GM12864 (cell line): ENCODE data around the gene PDE4D.

ENCODE experiments used
- DNase-seq: peaks from one replicate; pipeline ENCODE4 v3.0.0-alpha.2; 2011; ENCODE audit warnings: low read depth
- H3K4me3 ChIP-seq: 2 replicates; pipeline ENCODE4 v1.5.1; 2011; ENCODE audit warnings: mild to moderate bottlenecking, low read depth, low read length, control low read depth
- CTCF ChIP-seq: IDR thresholded peaks from 2 replicates; pipeline ENCODE4 v1.5.1; 2011; ENCODE audit warnings: low read depth, mild to moderate bottlenecking, moderate library complexity, low read length, control low read depth, inconsistent platforms; ENCODE audit errors: missing control alignments

Gene PDE4D

GRCh38 chr5:59327191-59327980 is 566.1 kb downstream of the PDE4D start:
- DNase-seq = no peak
- TF ChIP-seq CTCF = no peak
- no peak overlapping the region for H3K4me3 ChIP-seq

DNA sequence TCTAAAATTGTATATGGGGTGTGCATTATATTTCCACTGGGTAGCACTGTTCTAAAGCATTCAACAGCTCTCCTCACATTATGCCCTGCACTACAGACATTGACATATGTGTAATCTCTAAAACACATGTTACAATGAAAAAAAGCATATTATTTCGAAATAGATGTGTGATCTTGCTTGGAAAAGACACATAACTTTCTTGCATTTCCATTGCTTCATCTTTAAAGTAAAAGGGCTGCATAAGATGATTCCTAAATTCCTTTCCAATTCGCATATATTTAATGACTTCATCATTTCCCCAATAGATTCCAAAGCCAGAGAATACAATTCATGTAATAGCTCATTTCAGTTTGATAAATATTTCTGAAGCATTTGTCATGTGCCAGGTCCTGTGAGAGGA is 566.9 kb downstream of the PDE4D start:
- no peak overlapping the region for H3K4me3 ChIP-seq
- no peak for DNase-seq
- no peak for TF ChIP-seq CTCF

GRCh38 chr5:59325070-59325469 is 568.5 kb downstream of the PDE4D start:
- no peak for TF ChIP-seq CTCF
- H3K4me3 ChIP-seq = no peak overlapping the region
- no peak for DNase-seq

DNA sequence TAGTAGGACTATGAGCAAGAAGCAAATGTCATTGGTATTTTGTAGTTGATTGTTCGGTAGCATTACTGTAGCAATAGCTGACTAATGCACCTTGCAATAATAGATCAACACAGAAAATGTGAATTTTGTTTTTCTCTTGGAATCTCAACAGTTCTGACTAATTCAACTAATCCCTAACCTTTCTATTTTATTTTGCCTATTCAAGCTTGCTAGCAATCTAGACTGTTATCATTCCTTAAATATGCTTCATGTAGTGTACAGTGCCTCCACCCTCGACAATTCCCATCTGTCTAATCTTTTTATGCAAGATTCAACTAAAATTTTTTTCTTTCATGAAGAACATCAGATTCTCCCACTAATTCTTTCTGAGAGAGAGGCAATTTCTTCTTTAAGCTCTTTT is 570.6 kb downstream of the PDE4D start:
- no peak overlapping the region for H3K4me3 ChIP-seq
- no peak for DNase-seq
- TF ChIP-seq CTCF = no peak

DNA sequence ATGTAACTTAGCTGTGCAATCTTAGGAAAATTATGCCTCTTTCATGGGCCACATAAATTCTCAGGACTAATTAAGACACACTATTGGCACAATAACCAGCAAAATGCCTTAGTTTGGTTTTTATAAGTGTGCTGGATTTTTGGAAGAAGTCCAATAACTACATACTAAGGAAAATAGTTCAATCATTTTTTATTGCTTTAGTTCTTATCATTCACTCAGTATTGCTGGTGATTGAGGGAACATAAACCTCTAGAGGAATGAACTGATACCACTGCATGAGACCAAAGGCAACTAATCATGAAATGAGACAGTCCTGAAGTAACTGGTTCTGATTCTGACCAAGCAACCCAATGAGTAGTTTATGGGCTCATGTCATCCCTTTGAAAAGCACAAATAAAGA is 571.5 kb downstream of the PDE4D start:
- no peak for DNase-seq
- no peak for TF ChIP-seq CTCF
- no peak overlapping the region for H3K4me3 ChIP-seq

DNA sequence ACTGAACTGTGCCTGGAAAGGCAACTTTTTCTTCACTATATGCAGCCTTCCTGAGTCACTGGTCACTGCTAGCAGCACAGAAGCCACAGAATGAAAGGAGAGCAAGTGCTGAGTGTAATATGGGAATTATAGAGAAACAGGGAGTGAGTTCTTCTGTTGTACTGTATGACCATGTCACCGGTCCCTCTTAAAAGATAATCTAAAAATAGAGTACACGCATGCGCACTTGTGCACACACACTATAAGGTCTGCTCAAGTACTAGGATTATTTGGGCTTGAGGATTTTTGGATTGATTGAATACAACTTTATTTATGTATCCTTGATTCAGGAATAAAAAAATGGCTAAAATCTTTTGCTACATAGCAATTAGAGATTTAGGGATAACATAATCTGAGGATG is 571.9 kb downstream of the PDE4D start:
- DNase-seq = no peak
- H3K4me3 ChIP-seq = no peak overlapping the region
- TF ChIP-seq CTCF = no peak

DNA sequence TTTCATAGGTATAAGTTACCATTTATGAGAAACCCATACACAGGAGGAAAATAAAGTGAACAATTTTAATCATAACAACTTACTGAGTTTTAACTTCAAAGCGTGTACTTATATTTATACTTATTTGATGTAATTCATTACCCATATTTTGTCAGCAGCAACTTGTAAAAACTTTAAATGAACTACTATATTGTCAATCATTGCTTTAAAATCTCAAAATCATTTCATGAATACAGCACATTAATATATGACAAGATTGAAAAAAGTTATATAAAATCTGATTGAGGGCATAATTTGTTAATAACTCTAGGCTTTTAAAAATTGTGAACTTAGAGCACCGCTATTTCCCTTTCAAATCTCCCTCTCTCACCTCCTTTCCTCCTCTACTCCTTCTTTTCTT is 573.1 kb downstream of the PDE4D start:
- H3K4me3 ChIP-seq = no peak overlapping the region

More for the DNA sequence above, 573.1 kb downstream of the PDE4D start:
- DNase-seq = no peak
- no peak for TF ChIP-seq CTCF
